WTC11 (cell line): Measurements from ENCODE around the gene PBX4.

ENCODE experiments used
- GRHL2 ChIP-seq: fragments of 250-450 bp; sonication (Bioruptor Pico); IDR thresholded peaks from 2 replicates; pipeline ENCODE4 v1.8.0; 2022; ENCODE audit warnings: mild to moderate bottlenecking, moderate library complexity; ENCODE audit not compliant: insufficient replicate concordance, severe bottlenecking
- TF ChIP-seq, protein P1 (sequence below): fragments of 200-600 bp; IDR thresholded peaks from 2 replicates; pipeline ENCODE4 v1.8.0; 2022; ENCODE audit warnings: antibody characterized with exemption

DNA sequence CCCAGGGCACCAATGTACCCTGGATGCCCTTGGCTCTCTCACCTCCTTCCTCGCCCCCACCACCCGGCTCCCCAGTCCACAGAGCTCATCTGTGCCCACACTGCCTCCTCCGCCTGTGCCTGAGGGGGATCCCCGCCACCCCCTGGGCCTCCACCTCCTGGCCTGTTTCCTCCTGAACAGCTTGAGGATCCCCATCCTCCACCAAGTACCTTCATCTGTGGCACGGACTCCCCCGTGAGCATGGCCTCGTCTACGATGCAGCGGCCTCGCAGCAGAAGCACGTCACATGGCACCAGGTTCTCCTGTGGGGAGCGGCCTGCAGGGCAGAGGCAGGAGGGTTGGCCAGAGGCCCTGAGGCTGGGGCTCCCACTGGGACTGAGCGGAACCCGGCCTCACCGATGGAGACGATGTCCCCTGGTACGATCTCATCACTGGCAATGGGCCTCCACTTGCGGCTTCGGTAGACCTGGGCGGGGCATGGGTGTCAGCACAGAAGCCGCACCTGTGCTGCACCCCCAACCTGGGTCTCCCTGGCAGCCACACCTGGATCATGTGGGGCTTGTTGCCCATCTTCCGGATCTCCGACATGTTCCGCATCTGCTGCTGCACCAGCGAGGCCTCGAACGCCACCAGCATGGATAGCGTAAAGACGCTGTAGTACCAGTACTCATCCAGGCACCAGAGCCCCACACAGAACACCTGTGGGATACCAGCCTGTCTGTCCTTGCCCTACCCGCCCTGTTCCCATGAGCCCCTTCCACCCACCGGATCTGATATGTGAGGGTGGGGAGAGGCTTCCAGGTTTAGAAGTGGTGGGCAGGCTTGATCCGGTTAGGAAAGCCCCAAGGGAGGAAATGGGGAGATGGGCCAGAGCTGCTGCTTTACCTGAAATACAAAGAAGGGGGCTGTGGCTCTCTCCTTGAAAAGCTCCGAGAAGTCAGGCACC is 38.2 kb upstream of the PBX4 start:
- no peak for TF ChIP-seq GRHL2
- TF ChIP-seq, protein P1, sequence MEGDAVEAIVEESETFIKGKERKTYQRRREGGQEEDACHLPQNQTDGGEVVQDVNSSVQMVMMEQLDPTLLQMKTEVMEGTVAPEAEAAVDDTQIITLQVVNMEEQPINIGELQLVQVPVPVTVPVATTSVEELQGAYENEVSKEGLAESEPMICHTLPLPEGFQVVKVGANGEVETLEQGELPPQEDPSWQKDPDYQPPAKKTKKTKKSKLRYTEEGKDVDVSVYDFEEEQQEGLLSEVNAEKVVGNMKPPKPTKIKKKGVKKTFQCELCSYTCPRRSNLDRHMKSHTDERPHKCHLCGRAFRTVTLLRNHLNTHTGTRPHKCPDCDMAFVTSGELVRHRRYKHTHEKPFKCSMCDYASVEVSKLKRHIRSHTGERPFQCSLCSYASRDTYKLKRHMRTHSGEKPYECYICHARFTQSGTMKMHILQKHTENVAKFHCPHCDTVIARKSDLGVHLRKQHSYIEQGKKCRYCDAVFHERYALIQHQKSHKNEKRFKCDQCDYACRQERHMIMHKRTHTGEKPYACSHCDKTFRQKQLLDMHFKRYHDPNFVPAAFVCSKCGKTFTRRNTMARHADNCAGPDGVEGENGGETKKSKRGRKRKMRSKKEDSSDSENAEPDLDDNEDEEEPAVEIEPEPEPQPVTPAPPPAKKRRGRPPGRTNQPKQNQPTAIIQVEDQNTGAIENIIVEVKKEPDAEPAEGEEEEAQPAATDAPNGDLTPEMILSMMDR, result no peak
